Measurements from ENCODE around the gene GRAMD1A.

DNA sequence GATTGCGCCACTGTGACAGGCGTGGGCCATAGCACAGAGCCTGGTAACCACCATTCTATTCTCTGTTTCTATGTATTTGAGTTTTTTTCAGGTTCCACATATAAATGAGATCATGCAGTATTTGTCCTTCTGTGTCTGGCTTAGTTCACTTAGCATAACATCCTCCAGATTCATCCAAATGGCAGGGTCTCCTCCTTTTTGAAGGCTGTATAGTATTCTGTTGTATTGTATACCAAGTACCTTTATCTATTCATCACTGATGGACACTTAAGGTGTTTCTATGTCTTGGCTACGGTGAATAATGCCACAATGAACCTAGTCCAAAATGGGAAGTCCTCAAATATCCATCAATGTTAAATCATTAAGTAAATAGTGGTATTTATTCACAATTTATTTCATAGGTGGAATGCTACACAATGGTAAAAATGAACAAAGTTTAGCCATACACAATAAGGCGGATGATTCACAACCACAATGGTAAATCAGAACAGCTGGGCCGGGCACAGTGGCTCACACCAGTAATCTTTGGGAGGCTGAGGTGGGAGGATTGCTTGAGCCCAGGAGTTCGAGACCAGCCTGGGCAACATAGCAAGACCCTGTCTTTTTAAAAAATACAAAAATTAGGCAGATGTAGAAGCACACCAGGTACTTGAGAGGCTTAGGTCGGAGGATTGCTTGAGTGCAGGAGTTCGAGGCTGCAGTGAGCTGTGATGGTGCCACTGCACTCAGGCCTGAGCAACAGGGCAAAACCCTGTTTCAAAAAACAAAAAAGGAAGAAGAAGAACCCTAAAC lies 8.4 kb upstream of the GRAMD1A start:
- TF ChIP-seq, protein P1, sequence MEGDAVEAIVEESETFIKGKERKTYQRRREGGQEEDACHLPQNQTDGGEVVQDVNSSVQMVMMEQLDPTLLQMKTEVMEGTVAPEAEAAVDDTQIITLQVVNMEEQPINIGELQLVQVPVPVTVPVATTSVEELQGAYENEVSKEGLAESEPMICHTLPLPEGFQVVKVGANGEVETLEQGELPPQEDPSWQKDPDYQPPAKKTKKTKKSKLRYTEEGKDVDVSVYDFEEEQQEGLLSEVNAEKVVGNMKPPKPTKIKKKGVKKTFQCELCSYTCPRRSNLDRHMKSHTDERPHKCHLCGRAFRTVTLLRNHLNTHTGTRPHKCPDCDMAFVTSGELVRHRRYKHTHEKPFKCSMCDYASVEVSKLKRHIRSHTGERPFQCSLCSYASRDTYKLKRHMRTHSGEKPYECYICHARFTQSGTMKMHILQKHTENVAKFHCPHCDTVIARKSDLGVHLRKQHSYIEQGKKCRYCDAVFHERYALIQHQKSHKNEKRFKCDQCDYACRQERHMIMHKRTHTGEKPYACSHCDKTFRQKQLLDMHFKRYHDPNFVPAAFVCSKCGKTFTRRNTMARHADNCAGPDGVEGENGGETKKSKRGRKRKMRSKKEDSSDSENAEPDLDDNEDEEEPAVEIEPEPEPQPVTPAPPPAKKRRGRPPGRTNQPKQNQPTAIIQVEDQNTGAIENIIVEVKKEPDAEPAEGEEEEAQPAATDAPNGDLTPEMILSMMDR (IDR thresholded peaks at IDR 0.05) = no peak
- TF ChIP-seq POLR2A (IDR thresholded peaks at IDR 0.05) (no peak), POLR2AphosphoS5 (IDR thresholded peaks at IDR 0.05) (no peak)

Measured in transverse colon (tissue), 4 donors.